ENCODE results near the gene PGA5. TPM values are rescaled to one million over a fixed set of nuclear protein-coding genes. Genes with fewer than 3 reads are reported as not detected.
"Not testable (repeated sequence)": the region's sequence is repeated elsewhere in the genome, so short reads cannot be mapped to it uniquely, and the experiment has no call there.

The PGA5 gene
- not detected for total RNA-seq

- not testable (repeated sequence) for H3K4me1 Mint-ChIP-seq (ENCODE audit: low read depth in 2 of 2); H3K36me3 Mint-ChIP-seq; H3K27ac Mint-ChIP-seq; ATAC-seq; H3K4me3 Mint-ChIP-seq; DNase-seq (ENCODE audit: low spot score); H3K27me3 Mint-ChIP-seq; H3K9me3 Mint-ChIP-seq
These were observed at the start of gene PGA5 for GRCh38 chr11:61240875-61241274. Gene PGA5, plus strand, starts transcription at chr11:61241175. Its CDS starts 52 bp downstream, at chr11:61241227.

DNA sequence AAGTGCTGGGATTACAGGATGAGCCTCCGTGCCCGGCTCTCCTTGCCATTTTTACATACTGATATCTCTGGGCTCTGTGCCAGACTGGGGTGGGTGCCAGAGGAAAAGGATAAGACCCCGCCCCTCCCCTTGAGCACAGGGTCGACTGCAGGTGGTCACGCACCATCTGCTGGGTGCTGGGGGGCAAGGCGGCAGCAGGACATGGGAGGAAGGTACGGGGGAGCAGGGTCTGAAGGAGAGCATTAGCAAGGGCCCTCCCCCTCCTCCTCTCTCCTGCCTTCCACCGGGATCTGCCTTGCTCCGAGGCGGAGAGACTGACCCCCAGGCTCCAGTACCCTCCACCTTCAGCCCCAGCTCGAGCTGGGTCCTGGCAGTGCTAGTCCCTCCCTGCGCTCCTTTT is 47.4 kb upstream of the PGA5 start:
- peak; percentile 45 for DNase-seq (ENCODE audit: low spot score)
- no peak for ATAC-seq
- no peaks in the 10 kb centered on the region for H3K9me3 Mint-ChIP-seq
- H3K4me3 Mint-ChIP-seq, result no peak overlapping the region
- H3K27me3 Mint-ChIP-seq, result peaks cover 15 to 20% of the 10 kb centered on the region in 2 donors
- no peaks in the 10 kb centered on the region for H3K4me1 Mint-ChIP-seq (ENCODE audit: low read depth in 2 of 2)
- H3K36me3 Mint-ChIP-seq, result no peaks in the 10 kb centered on the region
- no peak overlapping the region for H3K27ac Mint-ChIP-seq

- Mint-ChIP-seq H3K4me3 (no peak overlapping the region), H3K36me3 (no peaks in the 10 kb centered on the region), H3K9me3 (no peaks in the 10 kb centered on the region), H3K27me3 (peaks cover 15 to 20% of the 10 kb centered on the region in 2 donors), H3K4me1 (ENCODE audit: low read depth in 2 of 2) (no peaks in the 10 kb centered on the region), H3K27ac (no peak overlapping the region)
- ATAC-seq, result peak in 1 of 2 donors; percentile 28
- DNase-seq (ENCODE audit: low spot score), result peak; percentile 51
These were observed 46.8 kb upstream of the PGA5 start for GRCh38 chr11:61194169-61194671.

DNA sequence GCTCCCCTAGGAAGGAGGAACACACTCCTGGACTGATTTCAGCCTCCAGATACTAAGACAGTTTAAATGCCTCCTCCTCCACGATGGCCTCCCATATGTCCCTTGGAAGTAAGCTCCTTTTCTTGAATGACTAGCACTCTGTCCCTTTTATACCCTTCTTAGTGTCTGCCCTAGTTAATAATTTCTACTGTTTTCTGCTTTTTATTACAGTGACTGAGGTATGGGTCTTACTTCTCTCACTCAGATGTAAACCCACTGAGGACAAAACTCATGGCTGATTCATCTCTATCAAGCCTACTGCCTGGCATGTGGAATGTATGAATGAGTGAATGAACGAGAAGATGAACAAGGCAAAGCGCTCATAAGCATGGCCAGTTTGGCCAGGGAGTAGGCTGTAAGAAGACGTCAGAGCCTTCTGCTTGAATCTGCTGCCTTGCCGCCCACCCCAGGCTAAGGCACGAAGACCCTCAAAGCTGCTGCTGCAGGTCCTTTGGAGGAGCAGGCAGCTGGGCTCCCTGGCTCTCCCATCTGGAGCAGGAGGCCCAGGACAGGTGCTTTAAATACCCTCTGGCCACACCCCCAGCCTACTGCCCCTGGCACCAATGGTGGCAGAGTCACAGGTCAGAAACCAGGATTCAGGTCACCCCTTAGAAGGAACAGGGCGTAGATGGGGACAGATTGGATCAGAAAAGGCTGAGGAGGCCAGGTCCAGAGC is 45.8 kb upstream of the PGA5 start:
- Mint-ChIP-seq H3K36me3 (no peaks in the 10 kb centered on the region), H3K27ac (no peak overlapping the region), H3K4me3 (no peak overlapping the region), H3K4me1 (ENCODE audit: low read depth in 2 of 2) (no peaks in the 10 kb centered on the region), H3K9me3 (no peaks in the 10 kb centered on the region), H3K27me3 (peaks cover 18 to 24% of the 10 kb centered on the region in 2 donors)
- peak in 1 of 2 donors; percentile 29 for ATAC-seq
- peak; percentile 35 for DNase-seq (ENCODE audit: low spot score)

DNA sequence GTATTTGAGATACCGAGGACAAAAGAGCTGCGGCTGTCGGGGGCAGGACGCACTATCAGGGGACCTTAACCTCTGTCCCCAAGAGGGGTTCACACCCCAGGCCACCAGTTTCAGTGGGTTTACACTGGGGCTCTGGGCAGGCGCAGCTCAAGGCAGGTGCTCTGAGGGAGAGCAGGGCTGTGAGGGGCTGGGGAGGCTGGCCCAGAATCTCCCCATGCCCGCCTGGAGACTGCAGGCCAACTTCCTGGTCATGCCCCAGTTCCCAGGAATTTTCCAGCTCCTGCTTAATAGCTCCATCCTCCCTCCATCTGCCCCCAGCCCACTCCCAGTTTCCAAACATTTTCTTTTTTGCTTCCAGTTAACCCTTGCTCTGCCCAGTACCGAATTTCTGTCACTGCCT is 45.3 kb upstream of the PGA5 start:
- no peak overlapping the region for H3K27ac Mint-ChIP-seq
- H3K9me3 Mint-ChIP-seq, result no peaks in the 10 kb centered on the region
- H3K4me3 Mint-ChIP-seq, result no peak overlapping the region
- peaks cover 24 to 27% of the 10 kb centered on the region in 2 donors for H3K27me3 Mint-ChIP-seq
- DNase-seq (ENCODE audit: low spot score), result peak; percentile 40
- no peaks in the 10 kb centered on the region for H3K4me1 Mint-ChIP-seq (ENCODE audit: low read depth in 2 of 2)
- ATAC-seq, result peak in 1 of 2 donors; percentile 28
- H3K36me3 Mint-ChIP-seq, result no peaks in the 10 kb centered on the region

- no peaks in the 10 kb centered on the region for H3K4me1 Mint-ChIP-seq (ENCODE audit: low read depth in 2 of 2)
- H3K27me3 Mint-ChIP-seq, result peaks cover 31 to 33% of the 10 kb centered on the region in 2 donors
- no peaks in the 10 kb centered on the region for H3K36me3 Mint-ChIP-seq
- no peak overlapping the region for H3K27ac Mint-ChIP-seq
- no peak for ATAC-seq
- no peak for DNase-seq (ENCODE audit: low spot score)
- H3K9me3 Mint-ChIP-seq, result no peaks in the 10 kb centered on the region
- no peak overlapping the region for H3K4me3 Mint-ChIP-seq
These were observed 42.6 kb upstream of the PGA5 start for GRCh38 chr11:61198361-61198760.

- Mint-ChIP-seq H3K9me3 (no peaks in the 10 kb centered on the region), H3K36me3 (no peaks in the 10 kb centered on the region), H3K27me3 (peaks cover 29 to 33% of the 10 kb centered on the region in 2 donors), H3K4me3 (no peak overlapping the region), H3K27ac (no peak overlapping the region), H3K4me1 (ENCODE audit: low read depth in 2 of 2) (no peaks in the 10 kb centered on the region)
- DNase-seq (ENCODE audit: low spot score) (no peak), ATAC-seq (no peak)
These were observed 41.9 kb upstream of the PGA5 start for GRCh38 chr11:61198948-61199523.

DNA sequence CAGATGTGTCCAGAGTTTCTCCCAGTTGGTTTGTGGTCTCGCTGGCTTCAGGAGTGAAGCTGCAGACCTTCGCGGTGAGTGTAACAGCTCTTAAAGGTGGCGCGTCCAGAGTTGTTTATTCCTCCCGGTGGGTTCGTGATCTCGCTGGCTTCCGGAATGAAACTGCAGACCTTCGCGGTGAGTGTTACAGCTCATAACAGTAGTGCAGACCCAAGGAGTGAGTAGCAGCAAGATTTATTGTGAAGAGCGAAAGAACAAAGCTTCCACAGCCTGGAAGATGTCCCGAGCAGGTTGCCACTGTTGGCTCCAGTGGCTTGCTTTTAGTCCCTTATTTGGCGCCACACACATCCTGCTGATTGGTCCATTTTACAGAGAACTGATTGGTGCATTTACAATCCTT is 39.5 kb upstream of the PGA5 start:
- no peak overlapping the region for H3K27ac Mint-ChIP-seq
- H3K27me3 Mint-ChIP-seq, result peaks cover 22 to 34% of the 10 kb centered on the region in 2 donors
- no peak overlapping the region for H3K4me3 Mint-ChIP-seq
- no peaks in the 10 kb centered on the region for H3K36me3 Mint-ChIP-seq
- ATAC-seq (no peak), DNase-seq (ENCODE audit: low spot score) (no peak)
- H3K4me1 Mint-ChIP-seq (ENCODE audit: low read depth in 2 of 2), result no peaks in the 10 kb centered on the region
- H3K9me3 Mint-ChIP-seq, result no peaks in the 10 kb centered on the region

GRCh38 chr11:61202950-61203746 is 37.8 kb upstream of the PGA5 start, which contains the start of gene PGA3:
Gene PGA3, plus strand, starts transcription at chr11:61203515. Its CDS starts 50 bp downstream, at chr11:61203565.
- DNase-seq (ENCODE audit: low spot score); H3K4me1 Mint-ChIP-seq (ENCODE audit: low read depth in 2 of 2); H3K27ac Mint-ChIP-seq; H3K9me3 Mint-ChIP-seq; H3K36me3 Mint-ChIP-seq; ATAC-seq; H3K4me3 Mint-ChIP-seq: not testable (repeated sequence)
- peaks cover 19 to 34% of the 10 kb centered on the region in 2 donors for H3K27me3 Mint-ChIP-seq

DNA sequence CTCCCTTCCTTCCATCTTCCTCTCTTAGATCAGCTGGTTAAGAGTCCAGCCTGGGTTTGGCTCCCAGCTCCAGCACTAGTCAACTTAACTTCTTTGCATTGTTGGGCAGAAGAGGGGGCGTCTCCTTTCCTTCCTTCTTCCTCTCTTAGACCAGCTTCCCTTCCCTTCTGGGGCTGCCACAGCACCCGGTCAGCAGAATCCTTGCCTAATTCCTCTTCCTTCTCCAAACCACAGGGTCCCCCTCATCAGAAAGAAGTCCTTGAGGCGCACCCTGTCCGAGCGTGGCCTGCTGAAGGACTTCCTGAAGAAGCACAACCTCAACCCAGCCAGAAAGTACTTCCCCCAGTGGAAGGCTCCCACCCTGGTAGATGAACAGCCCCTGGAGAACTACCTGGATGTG is 37.1 kb upstream of the PGA5 start:
- not testable (repeated sequence) for H3K36me3 Mint-ChIP-seq; H3K9me3 Mint-ChIP-seq; H3K4me3 Mint-ChIP-seq; DNase-seq (ENCODE audit: low spot score); ATAC-seq; H3K4me1 Mint-ChIP-seq (ENCODE audit: low read depth in 2 of 2); H3K27ac Mint-ChIP-seq
- peaks cover 19 to 34% of the 10 kb centered on the region in 2 donors for H3K27me3 Mint-ChIP-seq

- not testable (repeated sequence) for H3K4me3 Mint-ChIP-seq; H3K36me3 Mint-ChIP-seq; DNase-seq (ENCODE audit: low spot score); ATAC-seq; H3K27ac Mint-ChIP-seq; H3K4me1 Mint-ChIP-seq (ENCODE audit: low read depth in 2 of 2); H3K9me3 Mint-ChIP-seq
- peaks cover 17 to 34% of the 10 kb centered on the region in 2 donors for H3K27me3 Mint-ChIP-seq
These were observed 36.4 kb upstream of the PGA5 start for GRCh38 chr11:61204502-61205059.

DNA sequence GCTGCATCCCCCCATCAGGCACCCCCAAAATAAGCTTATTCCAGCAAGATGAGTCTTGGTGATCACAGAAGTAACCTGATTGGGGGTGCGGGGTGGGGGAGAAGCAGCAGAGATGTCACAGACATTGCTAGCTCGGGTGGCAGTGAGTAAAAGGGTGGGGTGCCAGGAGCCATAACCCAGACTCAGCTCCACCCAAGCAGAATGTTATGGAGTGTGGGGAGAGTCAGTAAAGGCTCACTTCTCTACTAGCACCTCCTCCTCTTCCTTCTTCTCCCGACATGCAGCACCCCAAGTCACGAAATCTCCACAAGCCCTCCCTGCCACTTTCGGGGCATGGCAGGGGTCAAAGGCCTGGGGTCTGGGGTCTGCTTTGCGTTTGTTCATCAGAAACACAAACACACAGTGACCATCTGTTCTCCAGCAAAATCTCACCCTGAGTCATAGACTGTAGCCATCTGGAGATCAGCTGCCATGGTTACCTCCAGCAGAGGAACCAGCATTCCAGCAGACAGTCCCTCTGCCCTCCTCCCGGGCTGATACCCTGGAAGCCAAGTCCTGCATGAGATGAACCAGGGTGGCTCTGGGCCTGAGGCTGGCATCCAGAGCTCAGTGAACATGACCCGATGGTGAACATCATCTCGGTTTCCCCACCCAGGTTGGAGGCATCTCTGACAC is 33.2 kb upstream of the PGA5 start:
- DNase-seq (ENCODE audit: low spot score); H3K9me3 Mint-ChIP-seq; H3K36me3 Mint-ChIP-seq; H3K4me1 Mint-ChIP-seq (ENCODE audit: low read depth in 2 of 2); H3K27ac Mint-ChIP-seq; H3K4me3 Mint-ChIP-seq; ATAC-seq: not testable (repeated sequence)
- peaks cover 8 to 13% of the 10 kb centered on the region in 2 donors for H3K27me3 Mint-ChIP-seq

GRCh38 chr11:61210629-61211028 is 30.3 kb upstream of the PGA5 start:
- not testable (repeated sequence) for DNase-seq (ENCODE audit: low spot score); H3K4me3 Mint-ChIP-seq; H3K27ac Mint-ChIP-seq; H3K9me3 Mint-ChIP-seq; H3K36me3 Mint-ChIP-seq; ATAC-seq; H3K4me1 Mint-ChIP-seq (ENCODE audit: low read depth in 2 of 2); H3K27me3 Mint-ChIP-seq

All from natural killer cell treated with Interleukin-12 subunit alpha and Interleukin-12 subunit beta and Interleukin-15 and Interleukin-18, amount 100 ng/mL, for 72 hours (primary cell).